ENCODE data around the gene CASTOR1.

Gene CASTOR1

DNA sequence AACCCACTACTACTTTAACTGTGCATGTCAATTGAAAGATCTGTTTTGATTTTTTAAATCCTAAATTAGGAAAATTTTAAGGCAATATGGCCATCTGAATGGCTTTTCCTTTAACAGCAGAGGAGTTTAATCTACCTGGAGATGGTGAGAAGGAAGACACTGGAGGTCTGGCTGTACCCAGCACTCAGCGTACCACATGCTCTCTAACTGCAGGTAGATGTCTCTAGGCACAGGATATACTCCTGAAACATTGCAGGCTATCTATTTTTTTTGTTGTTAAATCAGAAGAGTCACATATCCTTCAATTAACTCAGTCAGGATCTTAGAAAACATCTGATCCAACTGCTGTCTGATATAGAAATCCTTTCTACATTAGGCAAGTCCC lies 17.3 kb upstream of the CASTOR1 start:
- Histone ChIP-seq H3K9me2 (ENCODE audit: low read depth, low read length) (no peaks in the 10 kb centered on the region), H3K4me1 (ENCODE audit: insufficient read depth, low read length, severe bottlenecking) (peaks cover 100% of the 10 kb centered on the region), H3K79me2 (ENCODE audit: insufficient read depth, low read length) (no peaks in the 10 kb centered on the region), H3F3A (ENCODE audit: insufficient read depth, low read length) (0 out of 2 replicates have a peak, but pooled peaks cover 3% of the 10 kb centered on the region), H3K36me3 (ENCODE audit: insufficient read depth, low read length) (peaks cover 4% of the 10 kb centered on the region; the same call in 1 of the 2 replicates), H3K4me2 (ENCODE audit: low read length) (peak overlapping the region; percentile 78), H3K9me3 (ENCODE audit: low read length) (no peaks in the 10 kb centered on the region), H3K9ac (ENCODE audit: low read length) (peak overlapping the region; percentile 79), H4K20me1 (ENCODE audit: insufficient read depth, low read length) (no peaks in the 10 kb centered on the region), H3K4me3 (ENCODE audit: low read depth, low read length, poor library complexity, severe bottlenecking) (peak overlapping the region; percentile 50), H2AFZ (ENCODE audit: low read length) (no peak overlapping the region), H3K27me3 (ENCODE audit: insufficient read depth, low read length) (no peaks in the 10 kb centered on the region), H3K27ac (ENCODE audit: low read depth, low read length, poor library complexity, severe bottlenecking) (peak overlapping the region; percentile 99)
- TF ChIP-seq EZH2 (IDR thresholded peaks at IDR 0.05; ENCODE audit: borderline replicate concordance, low read length) = no peak
- TF ChIP-seq, protein P1, sequence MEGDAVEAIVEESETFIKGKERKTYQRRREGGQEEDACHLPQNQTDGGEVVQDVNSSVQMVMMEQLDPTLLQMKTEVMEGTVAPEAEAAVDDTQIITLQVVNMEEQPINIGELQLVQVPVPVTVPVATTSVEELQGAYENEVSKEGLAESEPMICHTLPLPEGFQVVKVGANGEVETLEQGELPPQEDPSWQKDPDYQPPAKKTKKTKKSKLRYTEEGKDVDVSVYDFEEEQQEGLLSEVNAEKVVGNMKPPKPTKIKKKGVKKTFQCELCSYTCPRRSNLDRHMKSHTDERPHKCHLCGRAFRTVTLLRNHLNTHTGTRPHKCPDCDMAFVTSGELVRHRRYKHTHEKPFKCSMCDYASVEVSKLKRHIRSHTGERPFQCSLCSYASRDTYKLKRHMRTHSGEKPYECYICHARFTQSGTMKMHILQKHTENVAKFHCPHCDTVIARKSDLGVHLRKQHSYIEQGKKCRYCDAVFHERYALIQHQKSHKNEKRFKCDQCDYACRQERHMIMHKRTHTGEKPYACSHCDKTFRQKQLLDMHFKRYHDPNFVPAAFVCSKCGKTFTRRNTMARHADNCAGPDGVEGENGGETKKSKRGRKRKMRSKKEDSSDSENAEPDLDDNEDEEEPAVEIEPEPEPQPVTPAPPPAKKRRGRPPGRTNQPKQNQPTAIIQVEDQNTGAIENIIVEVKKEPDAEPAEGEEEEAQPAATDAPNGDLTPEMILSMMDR (IDR thresholded peaks at IDR 0.05; ENCODE audit: low read length) = no peak

DNA sequence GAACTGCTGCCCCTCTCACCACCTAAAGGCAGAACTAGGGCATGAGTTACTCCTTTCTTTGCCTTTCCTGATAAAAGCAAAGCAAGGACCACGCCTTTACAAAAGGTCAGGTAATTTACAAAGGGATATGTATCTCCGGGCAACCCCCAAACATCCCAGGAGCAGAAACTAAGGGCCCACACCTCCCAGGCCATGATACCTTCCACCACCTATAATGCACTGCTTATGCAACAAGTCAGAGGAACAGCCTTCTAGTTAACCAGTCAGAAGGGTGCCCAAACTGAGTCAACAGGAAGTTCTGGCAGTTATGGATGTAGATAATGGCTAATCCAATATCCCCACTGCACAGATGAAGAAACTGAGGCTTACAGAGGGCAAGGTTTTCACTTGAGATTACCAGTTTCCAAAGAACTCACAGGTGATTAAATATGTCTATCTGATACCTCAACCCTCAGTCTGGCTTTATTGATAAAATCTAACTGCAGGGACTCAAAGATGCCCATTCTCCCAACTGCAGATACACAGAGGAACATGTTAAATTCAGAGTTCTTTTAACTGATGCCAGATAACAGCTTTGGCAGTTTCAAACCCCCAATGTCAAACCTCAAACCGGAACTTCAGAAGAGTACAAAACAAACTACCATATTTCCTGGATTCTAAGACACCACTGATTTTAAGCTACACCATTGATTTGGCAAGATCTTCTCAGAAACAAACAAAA lies 16.8 kb upstream of the CASTOR1 start:
- H3K4me1 ChIP-seq (ENCODE audit: insufficient read depth, low read length, severe bottlenecking) = peaks cover 95% of the 10 kb centered on the region
- H3K4me2 ChIP-seq (ENCODE audit: low read length) = peak overlapping the region; percentile 78
- peaks cover 7% of the 10 kb centered on the region; the same call in 1 of the 2 replicates for H3K36me3 ChIP-seq (ENCODE audit: insufficient read depth, low read length)
- H3K9me2 ChIP-seq (ENCODE audit: low read depth, low read length) = no peaks in the 10 kb centered on the region
- H3K27me3 ChIP-seq (ENCODE audit: insufficient read depth, low read length) = no peaks in the 10 kb centered on the region
- H3K4me3 ChIP-seq (ENCODE audit: low read depth, low read length, poor library complexity, severe bottlenecking) = peak overlapping the region; percentile 50
- peak overlapping the region; percentile 99 for H3K27ac ChIP-seq (ENCODE audit: low read depth, low read length, poor library complexity, severe bottlenecking)
- TF ChIP-seq, protein P1 (IDR thresholded peaks at IDR 0.05; ENCODE audit: low read length) = no peak
- no peak for TF ChIP-seq EZH2 (IDR thresholded peaks at IDR 0.05; ENCODE audit: borderline replicate concordance, low read length)
- H3K9ac ChIP-seq (ENCODE audit: low read length) = peak overlapping the region; percentile 79
- no peak overlapping the region for H2AFZ ChIP-seq (ENCODE audit: low read length)
- no peaks in the 10 kb centered on the region for H3K9me3 ChIP-seq (ENCODE audit: low read length)
- no peaks in the 10 kb centered on the region for H3K79me2 ChIP-seq (ENCODE audit: insufficient read depth, low read length)
- no peaks in the 10 kb centered on the region for H4K20me1 ChIP-seq (ENCODE audit: insufficient read depth, low read length)
- 0 out of 2 replicates have a peak, but pooled peaks cover 3% of the 10 kb centered on the region for H3F3A ChIP-seq (ENCODE audit: insufficient read depth, low read length)

DNA sequence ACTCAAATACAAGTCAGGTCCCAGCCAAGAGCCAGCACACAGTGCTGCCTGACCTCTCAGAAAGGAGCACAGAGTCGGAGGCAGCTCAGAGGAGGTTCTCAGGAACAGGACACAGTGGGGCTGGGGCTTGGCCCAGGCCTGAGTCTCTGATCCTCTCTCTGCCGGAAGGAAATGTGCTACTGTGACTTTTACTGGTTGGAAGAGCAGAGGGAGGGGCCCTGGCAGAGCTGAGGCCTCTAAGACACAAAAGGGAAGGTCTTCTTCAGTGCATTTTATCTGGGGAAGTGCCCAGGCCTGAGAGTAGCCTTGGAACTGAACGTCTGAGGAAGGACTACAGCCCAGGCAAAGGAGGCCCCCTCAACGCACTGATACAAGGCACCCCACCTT lies 16.2 kb upstream of the CASTOR1 start:
- Histone ChIP-seq H3K27ac (ENCODE audit: low read depth, low read length, poor library complexity, severe bottlenecking) (peak overlapping the region; percentile 99), H3K36me3 (ENCODE audit: insufficient read depth, low read length) (peaks cover 12% of the 10 kb centered on the region; the same call in 1 of the 2 replicates), H3K27me3 (ENCODE audit: insufficient read depth, low read length) (no peaks in the 10 kb centered on the region), H3F3A (ENCODE audit: insufficient read depth, low read length) (0 out of 2 replicates have a peak, but pooled peaks cover 3% of the 10 kb centered on the region), H3K79me2 (ENCODE audit: insufficient read depth, low read length) (no peaks in the 10 kb centered on the region), H2AFZ (ENCODE audit: low read length) (no peak overlapping the region), H3K4me2 (ENCODE audit: low read length) (peak overlapping the region; percentile 78), H3K9me2 (ENCODE audit: low read depth, low read length) (no peaks in the 10 kb centered on the region), H3K9me3 (ENCODE audit: low read length) (no peaks in the 10 kb centered on the region), H3K4me3 (ENCODE audit: low read depth, low read length, poor library complexity, severe bottlenecking) (peak overlapping the region; percentile 50), H3K9ac (ENCODE audit: low read length) (peak overlapping the region; percentile 79), H4K20me1 (ENCODE audit: insufficient read depth, low read length) (no peaks in the 10 kb centered on the region), H3K4me1 (ENCODE audit: insufficient read depth, low read length, severe bottlenecking) (peaks cover 90% of the 10 kb centered on the region)
- TF ChIP-seq, protein P1 (IDR thresholded peaks at IDR 0.05; ENCODE audit: low read length) = no peak
- no peak for TF ChIP-seq EZH2 (IDR thresholded peaks at IDR 0.05; ENCODE audit: borderline replicate concordance, low read length)
